Activated naive CD4-positive, alpha-beta T cell treated with anti-CD3 and anti-CD28 coated beads, Interleukin-2, amount 50 U/mL, for 16 hours (primary cell): ENCODE measurements around the gene ATR.
"Not testable (repeated sequence)": the region's sequence is repeated elsewhere in the genome, so short reads cannot be mapped to it uniquely, and the experiment has no call there.

Experiments
- DNase-seq: peaks from one replicate; pipeline ENCODE4 v3.0.0-alpha.2; 2020

The ATR gene

GRCh38 chr3:142445816-142446254 is 132.7 kb downstream of the ATR start:
- DNase-seq: no peak

GRCh38 chr3:142444343-142444742 is 134.2 kb downstream of the ATR start:
- no peak for DNase-seq

- DNase-seq: not testable (repeated sequence)
These were observed 135.5 kb downstream of the ATR start for GRCh38 chr3:142443060-142443459.

- not testable (repeated sequence) for DNase-seq
These were observed 138.9 kb downstream of the ATR start for GRCh38 chr3:142439499-142440220.

- DNase-seq: not testable (repeated sequence)
These were observed 140.4 kb downstream of the ATR start for GRCh38 chr3:142438096-142438495.

GRCh38 chr3:142436951-142437585 is 141.5 kb downstream of the ATR start:
- no peak for DNase-seq

GRCh38 chr3:142434503-142434902 is 144.0 kb downstream of the ATR start:
- no peak for DNase-seq

- no peak for DNase-seq
These were observed 145.4 kb downstream of the ATR start for GRCh38 chr3:142433110-142433509.

- no peak for DNase-seq
These were observed 149.0 kb downstream of the ATR start for GRCh38 chr3:142429582-142429981.

- no peak for DNase-seq
These were observed 153.8 kb downstream of the ATR start for GRCh38 chr3:142424754-142425153.

- DNase-seq: no peak
These were observed 159.5 kb downstream of the ATR start for GRCh38 chr3:142418926-142419592.

GRCh38 chr3:142417302-142417701 is 161.2 kb downstream of the ATR start:
- no peak for DNase-seq

GRCh38 chr3:142400537-142400936 is 178.0 kb downstream of the ATR start:
- DNase-seq: not testable (repeated sequence)
